GM19452 (cell line): ENCODE data around the gene IMMP2L.

Experiments
- ATAC-seq: cut with Tn5 transposase; IDR thresholded peaks from one replicate; pipeline ENCODE4 v1.9.1; 2021; ENCODE audit not compliant: unreplicated experiment

Gene IMMP2L

GRCh38 chr7:110852156-110852940, 709.9 kb downstream of the IMMP2L start:
- ATAC-seq = no peak

GRCh38 chr7:110850224-110850623, 712.1 kb downstream of the IMMP2L start:
- no peak for ATAC-seq

- ATAC-seq = no peak
These were observed 719.5 kb downstream of the IMMP2L start for GRCh38 chr7:110842796-110843195.

- ATAC-seq = no peak
These were observed 720.3 kb downstream of the IMMP2L start for GRCh38 chr7:110841840-110842545.

- ATAC-seq = no peak
These were observed 722.4 kb downstream of the IMMP2L start for GRCh38 chr7:110839866-110840265.

GRCh38 chr7:110835849-110836248, 726.4 kb downstream of the IMMP2L start:
- ATAC-seq = no peak

- no peak for ATAC-seq
These were observed 727.1 kb downstream of the IMMP2L start for GRCh38 chr7:110835218-110835617.

GRCh38 chr7:110831419-110831818, 730.9 kb downstream of the IMMP2L start:
- no peak for ATAC-seq

GRCh38 chr7:110830778-110831177, 731.5 kb downstream of the IMMP2L start:
- ATAC-seq = no peak

- ATAC-seq = no peak
These were observed 734.4 kb downstream of the IMMP2L start for GRCh38 chr7:110827936-110828335.

- ATAC-seq = no peak
These were observed 734.9 kb downstream of the IMMP2L start for GRCh38 chr7:110827287-110827855.

GRCh38 chr7:110813986-110814385, 748.3 kb downstream of the IMMP2L start:
- no peak for ATAC-seq

- no peak for ATAC-seq
These were observed 752.5 kb downstream of the IMMP2L start for GRCh38 chr7:110809832-110810231.

- ATAC-seq = no peak
These were observed 753.9 kb downstream of the IMMP2L start for GRCh38 chr7:110808361-110808760.

- no peak for ATAC-seq
These were observed 757.8 kb downstream of the IMMP2L start for GRCh38 chr7:110804501-110804900.

- ATAC-seq = no peak
These were observed 758.6 kb downstream of the IMMP2L start for GRCh38 chr7:110803602-110804143.

- no peak for ATAC-seq
These were observed 760.8 kb downstream of the IMMP2L start for GRCh38 chr7:110801502-110801901.

- no peak for ATAC-seq
These were observed 761.3 kb downstream of the IMMP2L start for GRCh38 chr7:110800984-110801383.

- no peak for ATAC-seq
These were observed 764.6 kb downstream of the IMMP2L start for GRCh38 chr7:110797656-110798055.

GRCh38 chr7:110790992-110791391, 771.3 kb downstream of the IMMP2L start:
- ATAC-seq = no peak

GRCh38 chr7:110786328-110786965, 775.8 kb downstream of the IMMP2L start:
- ATAC-seq = no peak
